IPS DF 19.7 (cell line): ENCODE data around the gene YOD1.

Source experiments
- DNase-seq: peaks from one replicate; pipeline ENCODE4 v3.0.0-alpha.2; 2013; ENCODE audit warnings: low read depth, low spot score

YOD1 gene

DNA sequence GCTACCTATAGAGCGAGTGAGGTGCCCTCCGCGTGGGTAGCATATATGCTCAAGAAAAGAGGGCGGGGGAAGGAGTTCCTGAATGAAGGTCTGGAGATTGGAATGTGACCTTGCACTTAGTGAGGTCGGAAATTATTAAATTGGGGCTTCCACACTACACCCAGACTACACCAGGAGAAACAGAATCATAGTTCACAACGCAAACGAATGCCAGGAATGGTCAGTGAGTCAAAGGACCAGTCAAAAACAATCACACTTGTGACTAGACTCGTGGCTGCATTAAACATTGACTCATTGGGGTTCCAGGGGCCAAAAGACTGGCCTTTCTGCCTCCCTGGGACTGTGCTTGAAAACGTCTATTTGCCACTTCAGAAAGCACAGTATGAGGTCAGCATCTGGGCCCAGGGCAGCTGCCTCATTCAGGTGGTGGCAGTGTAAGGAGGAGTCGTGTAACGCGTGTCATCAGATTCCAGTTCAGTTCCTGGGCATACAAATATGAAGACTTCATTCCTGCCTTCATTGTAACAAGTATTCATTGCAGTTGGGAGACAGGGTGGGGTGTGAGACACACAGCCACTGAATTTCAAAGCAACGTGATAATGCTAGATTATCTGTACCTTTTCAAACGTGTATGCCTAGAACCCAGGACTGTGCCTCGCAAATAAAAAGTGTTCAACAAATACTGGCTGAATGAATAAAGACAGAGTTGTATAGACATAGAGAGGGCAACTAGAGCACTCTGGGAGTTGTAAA is at the start of gene YOD1:
Gene YOD1 (minus strand): TSS at position 18 of the 753 bp plus-strand sequence. CDS start 178 bp downstream, outside the sequence.
- DNase-seq, result no peak

DNA sequence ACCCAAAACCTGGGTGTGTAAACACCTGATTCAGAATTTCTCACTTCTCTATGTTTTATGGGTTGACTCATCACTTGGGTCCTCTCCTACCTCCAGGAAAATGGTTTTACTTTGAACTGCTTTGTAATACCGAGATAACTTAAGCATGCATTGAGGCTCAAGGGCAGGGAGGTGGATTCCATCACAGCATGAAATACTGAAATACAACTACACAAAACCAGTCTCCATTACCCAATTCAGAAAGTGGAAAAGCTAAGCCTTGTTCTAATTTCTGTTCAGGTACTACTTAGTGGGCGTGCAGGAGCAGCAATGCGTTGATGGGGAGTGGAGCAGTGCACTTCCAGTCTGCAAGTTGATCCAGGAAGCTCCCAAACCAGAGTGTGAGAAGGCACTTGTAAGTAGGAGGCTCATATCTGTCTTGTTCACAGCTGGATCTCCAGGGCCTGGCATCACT is 46.9 kb upstream of the YOD1 start:
- no peak for DNase-seq

DNA sequence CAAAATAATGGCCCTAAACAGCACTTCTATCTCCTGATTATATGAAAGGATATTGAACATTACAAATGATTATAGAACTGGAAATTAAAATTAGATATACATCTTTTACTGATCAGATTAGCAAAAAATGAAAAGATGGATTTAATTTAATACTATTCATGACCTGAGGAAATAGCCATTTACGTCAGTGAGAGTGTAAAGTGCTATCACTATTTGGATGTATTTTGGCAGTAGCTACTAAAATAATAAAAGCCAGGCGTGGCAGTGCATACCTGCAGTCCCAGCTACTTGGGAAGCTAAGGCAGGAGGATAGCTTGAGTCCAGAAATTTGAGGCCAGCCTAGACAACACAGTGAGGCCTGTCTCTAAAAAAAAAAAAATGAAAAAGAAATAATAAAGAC is 42.9 kb upstream of the YOD1 start:
- DNase-seq, result no peak

DNA sequence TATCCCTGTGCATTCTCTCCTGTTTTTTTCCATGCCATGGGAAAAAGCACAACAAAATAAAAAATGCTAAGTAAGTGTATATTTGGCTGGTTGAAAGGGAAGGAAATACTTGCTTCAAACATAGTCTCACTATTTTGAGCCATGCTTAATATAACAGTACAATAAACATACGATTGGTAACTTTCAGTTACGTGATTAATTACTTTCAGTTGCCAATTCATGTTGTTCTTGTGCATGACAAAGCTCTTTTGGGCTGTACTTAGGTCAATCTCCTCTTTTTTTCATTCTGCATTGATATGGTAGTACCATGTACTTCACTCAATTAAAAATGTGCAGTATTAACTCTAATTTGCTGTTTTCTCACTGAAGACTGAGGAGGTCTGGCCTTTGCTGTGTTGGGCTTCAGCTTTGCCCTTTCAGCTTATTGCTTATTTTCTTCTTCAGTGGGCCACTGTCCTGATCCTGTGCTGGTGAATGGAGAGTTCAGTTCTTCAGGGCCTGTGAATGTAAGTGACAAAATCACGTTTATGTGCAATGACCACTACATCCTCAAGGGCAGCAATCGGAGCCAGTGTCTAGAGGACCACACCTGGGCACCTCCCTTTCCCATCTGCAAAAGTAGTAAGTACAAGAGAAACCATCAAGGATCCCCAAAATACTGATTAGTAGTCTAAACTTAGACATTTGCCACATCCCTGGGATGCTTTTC is 40.3 kb upstream of the YOD1 start:
- no peak for DNase-seq

DNA sequence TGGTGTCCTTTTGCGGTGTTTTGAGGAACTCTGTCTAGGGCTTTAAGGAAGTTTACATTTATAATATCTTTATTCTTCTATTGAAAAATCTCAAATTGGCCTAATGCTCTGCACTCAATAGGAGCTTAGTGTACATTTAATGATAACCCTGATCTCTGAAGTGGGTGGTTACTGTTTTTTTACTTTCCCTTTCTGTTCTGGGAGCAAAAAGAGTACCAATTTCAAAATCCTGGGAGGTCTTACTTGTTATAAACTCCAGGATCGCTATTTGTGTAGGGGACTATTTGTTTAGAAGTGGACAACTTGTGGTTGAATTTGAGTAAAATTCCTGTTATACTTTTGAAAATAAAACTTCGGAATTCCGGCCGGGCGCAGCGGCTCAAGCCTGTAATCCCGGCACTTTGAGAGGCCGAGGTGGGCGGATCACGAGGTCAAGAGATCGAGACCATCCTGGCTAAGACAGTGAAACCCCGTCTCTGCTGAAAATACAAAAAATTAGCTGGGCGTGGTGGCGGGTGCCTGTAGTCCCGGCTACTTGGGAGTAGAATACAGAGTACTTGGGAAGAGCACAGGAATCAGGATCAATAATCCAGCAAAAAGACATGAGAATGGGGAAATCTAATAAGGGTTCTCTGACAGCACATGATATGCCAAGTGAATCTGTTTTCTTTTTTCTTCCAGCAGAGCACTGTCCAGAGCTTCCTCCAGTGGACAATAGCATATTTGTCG is 38.8 kb upstream of the YOD1 start:
- DNase-seq, result no peak

DNA sequence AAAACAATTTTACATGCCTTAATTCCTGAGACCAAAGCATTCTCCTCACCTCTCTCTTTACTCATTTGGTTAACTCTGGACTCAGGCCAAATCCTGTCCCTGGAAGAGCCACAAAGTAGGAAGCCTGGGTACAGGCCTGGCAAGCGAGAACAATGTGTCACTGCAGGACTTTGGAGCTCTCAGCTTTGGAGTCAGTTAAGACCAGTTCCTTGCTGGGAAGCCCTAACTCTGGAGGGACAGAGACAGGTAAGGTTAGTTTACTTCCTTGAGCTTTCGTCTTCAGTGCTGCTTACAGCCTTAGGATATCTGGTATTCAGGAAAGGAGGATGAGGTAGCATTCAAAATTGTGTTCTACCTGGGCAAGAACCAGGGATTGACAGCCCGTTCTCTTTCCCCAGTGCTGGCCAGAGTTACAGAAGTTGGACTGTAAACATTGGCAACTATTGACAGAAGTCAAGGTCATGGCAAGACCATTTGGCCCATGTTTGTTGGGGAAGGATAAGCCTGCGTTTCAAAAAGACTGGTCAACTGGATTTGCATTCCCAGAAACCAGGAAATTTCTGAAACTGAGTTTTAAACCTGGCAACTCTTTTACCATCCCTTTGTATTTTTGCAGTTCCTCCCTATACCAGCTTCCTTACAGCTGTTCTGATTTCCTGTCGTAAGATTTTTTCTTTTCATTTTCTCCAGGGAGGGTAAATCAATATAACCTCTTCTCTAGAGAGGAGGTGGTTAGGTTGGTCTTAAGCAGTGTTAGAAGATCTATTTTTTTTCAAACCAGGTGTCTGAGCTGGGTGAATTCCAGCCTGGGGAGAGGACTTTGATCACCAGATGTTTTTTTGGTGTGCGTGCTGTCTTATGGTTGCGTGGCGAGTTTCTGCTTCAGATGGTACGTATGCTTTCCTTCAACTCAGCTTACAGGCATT is 38.0 kb upstream of the YOD1 start, which contains the start of gene C4BPB:
Gene C4BPB (plus strand): TSS at position 160 of the 926 bp plus-strand sequence. CDS start 672 bp downstream, at position 832.
- no peak for DNase-seq

DNA sequence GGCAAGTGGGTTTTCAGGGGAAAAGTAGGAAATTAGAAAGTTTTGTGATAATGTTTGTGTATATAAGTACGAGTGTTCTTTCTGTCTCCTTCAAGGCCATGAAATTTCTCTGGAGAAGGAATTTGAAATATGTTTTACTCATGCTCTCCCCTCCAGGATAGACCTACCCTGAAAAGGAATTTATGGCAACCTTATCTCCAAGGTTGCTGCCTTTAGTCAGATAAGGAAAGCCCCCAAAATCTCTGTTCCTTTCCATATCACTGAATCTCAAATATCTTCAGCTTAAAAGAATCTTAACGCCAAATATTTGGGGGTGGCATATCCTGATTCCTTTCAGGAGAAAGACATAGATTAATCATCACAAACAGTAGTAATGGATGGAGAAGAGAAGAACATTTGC is 37.2 kb upstream of the YOD1 start:
- DNase-seq, result no peak

DNA sequence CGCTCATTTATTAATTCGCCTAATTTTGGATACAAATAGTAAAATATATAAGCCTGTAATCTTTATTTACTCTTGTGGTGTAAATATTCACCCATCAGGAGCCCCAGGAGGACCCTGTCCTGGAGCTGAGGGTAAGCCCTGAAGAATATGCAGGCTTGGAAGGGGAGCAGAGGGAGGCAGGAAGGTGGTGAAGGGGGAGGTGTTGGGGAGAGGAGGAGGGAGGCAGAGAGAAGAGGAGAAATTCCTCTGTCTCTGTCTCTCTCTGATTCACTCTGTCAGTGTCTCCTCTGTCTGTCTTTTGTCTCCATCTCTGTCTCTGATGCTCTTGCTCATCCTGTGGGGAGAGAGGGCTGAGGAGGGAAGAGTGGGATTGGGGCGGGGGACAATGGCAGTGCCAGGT is 34.9 kb upstream of the YOD1 start:
- no peak for DNase-seq

DNA sequence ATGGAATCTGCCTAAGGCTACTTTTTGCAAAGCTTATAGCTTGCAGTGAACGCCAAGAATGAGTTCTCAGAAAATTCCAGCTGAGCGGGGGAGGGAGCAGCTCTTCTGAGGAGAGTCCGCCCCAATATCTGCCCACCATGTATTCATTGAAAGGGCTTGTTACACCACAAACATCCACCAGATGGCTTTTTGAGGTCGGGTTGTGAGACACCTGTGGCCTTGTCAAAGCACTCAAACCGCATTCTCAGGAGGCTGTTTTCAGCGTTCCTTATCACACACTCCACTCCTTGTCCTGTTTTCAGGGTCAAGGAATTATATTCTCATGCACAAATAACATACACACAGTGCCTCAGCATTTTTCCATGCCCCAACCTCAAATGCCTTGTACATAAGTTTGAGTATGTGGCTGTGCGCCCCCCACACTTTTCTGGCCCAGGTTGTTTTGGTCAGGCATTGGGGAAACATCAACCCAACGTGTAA is 33.7 kb upstream of the YOD1 start:
- peak; percentile 71 for DNase-seq

DNA sequence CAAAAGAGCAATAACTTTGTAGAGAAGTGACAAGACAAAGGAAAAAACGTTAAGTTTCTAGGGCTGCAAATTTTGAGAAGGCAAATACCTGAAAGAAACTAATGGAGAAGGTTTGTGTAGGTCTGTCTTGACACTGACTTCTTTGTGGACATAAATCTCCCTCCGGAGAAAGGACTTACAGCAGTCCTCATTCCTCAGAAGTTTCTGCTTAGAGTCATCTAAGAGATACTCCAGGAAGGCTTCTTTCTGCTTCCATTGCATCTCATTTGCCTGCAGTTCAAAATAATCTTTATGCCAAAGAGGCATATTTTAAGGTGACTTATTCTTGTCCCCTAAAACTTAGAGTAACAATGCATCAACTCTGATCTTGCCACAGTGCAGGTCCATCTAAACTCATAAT is 33.2 kb upstream of the YOD1 start:
- DNase-seq, result no peak

DNA sequence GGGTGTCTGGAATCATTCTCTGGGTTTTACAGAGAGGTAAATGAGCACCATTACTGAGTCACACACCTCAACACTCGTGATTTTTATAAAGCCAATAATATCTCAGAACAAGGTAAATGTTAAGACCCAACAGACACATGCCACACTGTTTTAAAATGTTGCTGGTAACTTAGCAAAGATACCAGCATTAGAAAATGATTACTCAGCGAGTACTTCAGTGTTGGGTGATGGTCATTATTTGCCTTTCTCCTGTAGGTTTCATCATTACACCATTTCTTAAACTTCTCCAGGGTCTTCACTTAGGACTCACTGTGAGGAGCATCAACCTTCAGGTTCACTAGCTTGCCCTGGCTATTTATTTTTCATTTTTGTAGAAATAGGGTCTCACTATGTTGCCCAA is 30.8 kb upstream of the YOD1 start:
- no peak for DNase-seq

DNA sequence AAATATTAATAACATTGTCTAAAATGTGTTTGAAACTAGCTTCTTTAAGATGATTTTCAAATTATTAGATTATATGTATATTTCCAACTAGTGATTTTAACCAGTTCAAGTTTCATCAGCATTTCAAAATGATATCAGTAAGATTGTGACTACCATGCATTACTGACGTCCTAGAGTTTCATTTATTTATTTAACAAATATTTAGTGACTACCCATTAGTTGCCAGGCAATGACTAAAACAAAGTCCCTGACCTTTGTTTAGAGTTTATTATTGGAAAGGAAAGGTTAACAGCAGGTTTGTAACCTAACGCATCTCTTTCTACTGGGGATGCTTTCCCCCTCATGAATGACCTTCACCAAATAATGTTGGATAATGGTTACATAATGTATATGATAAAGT is 30.1 kb upstream of the YOD1 start:
- DNase-seq, result no peak

DNA sequence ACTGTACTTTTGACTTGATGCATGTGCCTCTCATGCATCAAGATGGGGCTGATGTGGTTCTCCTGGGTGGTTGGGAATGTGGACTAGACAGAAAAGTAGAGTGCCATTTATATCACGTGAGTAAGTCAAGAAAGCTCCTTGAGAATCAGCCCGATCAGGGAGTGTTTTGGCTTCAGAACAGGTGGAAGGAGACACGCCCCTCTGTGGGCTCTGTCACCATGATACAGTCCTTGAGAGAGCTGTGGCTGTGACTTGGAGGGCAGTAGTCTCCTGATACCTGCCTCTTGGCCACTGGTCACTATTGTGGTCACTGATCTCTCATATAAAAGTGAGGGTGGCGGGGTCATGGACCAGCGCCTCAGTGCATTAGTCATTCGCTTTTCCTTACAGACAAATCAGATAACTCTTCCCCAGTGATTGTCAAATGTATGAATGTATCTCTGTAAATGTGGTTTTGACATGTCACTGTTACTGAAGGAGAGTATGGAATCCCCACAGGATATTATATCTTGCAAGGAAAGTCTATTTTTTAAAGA is 28.8 kb upstream of the YOD1 start:
- no peak for DNase-seq

DNA sequence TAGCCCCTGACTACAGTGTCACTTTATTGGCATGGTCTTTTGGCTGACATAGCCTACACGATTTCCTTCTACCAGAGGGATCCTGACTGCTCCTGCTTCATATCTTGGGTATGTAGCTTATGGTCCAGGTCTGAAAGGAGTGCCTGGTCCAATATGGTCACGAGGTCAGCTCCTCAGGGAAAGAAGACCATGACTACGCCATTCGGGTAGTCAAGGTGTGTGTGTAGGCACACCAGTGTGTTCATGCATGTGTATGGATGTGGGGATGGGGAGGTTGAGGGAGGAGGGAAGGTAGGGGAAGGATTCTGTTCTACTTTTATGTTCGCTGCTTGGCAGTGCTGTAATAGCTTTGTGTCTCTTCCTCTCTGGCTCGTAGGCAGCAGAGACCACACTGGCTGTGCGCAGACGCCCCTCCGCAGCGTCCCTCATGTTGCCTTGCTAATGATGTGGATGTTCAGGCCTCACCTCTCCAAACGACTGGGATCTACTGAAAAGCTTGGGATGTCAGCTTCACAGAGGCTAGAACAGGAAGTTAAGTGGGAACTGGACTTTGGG is 27.6 kb upstream of the YOD1 start:
- no peak for DNase-seq

DNA sequence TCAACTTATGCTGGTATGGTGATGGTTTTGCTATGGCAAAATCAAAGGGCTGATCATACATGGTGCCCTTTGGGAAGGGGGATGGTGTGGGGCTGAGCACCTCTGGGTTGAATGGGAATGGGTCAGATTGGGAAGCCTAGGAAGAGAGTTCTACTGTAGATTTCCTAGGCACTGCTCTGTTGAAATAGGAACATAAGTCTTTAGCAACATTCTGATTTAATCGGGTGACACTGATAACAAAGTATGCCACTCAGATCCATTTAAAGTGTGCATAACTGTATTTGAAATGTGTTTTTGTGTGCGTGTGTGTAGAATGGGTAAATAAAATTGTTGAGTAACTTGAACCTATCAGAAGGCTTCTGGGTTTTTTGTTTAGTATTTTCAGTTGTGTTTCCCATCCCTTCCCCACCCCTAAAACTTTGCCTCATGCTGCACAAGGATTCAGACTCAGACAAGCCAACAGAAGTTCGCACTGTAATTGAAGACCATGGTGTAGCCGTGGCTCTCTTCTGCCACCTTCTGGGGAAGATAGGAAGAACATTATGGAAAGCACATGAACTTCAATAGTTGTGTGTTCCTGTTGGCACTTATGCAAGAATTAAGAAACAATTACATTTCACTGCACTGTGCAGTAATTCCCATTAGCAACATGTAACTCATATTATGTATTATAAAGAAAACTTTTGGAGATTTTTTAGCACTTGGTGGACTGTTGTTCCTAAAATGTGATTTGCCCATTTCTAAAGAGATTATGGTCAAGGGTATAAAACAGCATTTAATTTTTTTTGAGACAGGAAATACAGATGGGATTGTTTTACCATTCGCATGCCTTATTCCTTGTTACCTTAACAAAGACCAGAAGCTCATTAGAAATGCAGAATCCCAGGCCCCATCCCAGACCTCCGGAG is 26.7 kb upstream of the YOD1 start:
- DNase-seq, result no peak

DNA sequence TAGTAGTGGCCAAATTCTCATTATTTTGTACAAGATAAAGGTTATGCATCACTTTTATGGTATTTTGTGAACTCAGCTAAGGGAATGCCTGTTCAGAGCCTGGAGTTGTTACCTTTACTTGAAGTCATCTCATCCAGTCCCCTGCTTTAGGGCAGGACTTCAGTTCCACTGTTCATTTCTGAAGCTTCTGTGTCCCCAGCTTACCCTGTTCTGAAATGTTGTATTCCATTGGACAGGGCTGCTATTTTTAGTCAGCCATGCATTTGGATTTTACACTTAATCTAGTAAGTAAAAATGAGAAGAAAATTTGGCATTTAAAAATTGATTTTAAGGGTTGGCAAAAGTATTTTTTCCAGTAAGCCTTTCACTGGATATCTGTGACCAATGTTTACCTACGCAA is 26.0 kb upstream of the YOD1 start:
- no peak for DNase-seq

DNA sequence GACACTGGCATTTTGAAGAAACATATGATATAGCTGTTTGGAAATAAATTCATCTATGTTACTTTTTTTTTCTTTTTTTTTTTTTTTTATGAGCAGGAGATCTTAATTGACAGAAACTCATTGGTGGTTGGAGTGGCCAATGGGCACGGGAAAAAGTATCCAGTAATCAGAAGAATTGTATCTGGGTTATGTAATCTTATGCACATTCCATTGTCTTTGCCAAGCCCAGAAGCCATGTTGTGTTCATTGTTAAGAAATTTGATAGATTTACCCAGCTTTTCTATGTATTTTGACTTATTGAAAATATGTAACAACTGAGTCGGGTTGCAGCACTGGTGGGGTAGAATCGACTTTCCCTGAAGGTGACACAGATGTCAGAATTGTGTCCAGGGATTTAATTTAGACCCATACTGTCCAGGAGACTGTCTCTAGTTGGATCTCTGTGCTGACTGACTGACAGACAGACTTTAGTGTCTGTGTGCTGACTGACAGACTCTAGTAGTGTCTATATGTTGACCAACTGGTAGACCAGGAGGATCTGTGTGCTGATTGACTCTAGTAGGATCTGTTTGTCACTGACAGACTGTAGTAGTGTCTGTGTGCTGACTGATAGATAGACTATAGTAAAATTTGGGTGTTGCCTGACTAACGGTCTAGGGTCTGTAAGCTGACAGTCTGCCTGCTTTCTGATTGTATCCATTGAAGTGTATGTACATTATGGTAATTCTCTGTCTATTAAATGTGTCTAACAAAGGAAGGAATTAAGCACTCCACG is 25.4 kb upstream of the YOD1 start:
- no peak for DNase-seq

DNA sequence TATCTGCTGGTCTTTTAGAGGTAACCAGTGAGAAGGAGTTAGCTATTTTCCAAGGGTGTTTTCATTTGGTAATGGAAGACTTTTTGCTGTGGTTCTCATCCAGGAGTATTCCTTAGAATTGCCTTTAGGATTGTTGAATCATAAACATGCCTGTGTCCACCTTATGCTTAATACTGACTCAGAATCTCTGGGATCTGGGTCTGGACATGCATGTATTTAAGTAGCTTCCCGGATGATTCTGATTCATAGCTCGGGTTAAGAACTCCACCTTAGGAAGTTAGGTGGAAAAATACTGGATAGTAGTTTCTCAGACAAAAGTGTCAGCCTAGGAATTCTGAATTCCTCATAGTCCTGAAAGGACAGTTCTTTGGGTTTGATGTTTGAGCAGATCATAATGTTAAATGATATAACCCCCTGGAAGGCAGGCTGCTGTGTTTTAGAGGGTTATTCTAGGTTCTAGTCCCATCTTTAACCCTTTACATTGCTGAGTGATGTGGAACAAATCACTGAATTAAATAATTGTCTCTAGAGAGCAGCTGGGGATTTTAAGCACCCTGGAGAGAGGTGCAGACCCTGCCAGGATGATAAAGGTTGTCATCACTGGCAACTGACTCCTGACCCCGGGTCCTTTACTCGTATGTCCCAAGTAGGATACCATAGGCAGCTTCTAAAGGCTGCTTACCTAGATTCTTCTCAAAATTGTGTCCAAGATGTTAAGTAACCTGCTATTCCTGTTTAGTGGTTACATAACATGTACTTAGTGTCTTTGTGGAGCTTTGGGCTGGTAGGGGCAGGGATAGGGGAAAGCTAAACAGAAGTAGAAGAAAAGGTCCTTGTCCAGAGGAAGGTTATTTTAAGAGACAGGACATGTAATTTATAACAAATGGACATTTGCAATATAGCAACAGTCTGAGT is 23.2 kb upstream of the YOD1 start:
- no peak for DNase-seq
